ENCODE data around the gene NIT1.

The NIT1 gene

DNA sequence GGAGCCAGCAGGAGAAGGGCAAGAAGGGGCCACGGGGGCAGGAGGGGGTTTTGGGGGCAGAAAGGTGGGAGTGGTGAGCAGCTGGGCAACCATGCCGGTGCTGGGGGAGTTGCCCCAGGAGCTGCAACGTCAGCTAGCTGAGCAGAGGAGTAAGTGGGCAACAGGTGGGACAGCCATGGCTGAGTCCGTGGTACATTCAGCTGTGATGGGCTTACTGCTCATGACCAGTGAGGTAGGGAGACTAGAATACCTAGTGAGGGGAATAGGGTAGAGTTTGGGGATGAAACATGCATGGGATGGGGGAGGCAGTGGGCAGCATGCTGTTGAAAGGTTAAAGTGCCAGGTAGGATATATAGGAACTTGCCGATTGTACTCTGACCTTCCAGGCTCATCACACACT, 43.7 kb downstream of the NIT1 start:
- TF ChIP-seq, protein P1, sequence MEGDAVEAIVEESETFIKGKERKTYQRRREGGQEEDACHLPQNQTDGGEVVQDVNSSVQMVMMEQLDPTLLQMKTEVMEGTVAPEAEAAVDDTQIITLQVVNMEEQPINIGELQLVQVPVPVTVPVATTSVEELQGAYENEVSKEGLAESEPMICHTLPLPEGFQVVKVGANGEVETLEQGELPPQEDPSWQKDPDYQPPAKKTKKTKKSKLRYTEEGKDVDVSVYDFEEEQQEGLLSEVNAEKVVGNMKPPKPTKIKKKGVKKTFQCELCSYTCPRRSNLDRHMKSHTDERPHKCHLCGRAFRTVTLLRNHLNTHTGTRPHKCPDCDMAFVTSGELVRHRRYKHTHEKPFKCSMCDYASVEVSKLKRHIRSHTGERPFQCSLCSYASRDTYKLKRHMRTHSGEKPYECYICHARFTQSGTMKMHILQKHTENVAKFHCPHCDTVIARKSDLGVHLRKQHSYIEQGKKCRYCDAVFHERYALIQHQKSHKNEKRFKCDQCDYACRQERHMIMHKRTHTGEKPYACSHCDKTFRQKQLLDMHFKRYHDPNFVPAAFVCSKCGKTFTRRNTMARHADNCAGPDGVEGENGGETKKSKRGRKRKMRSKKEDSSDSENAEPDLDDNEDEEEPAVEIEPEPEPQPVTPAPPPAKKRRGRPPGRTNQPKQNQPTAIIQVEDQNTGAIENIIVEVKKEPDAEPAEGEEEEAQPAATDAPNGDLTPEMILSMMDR (IDR thresholded peaks at IDR 0.05), result no peak
- Mint-ChIP-seq H3K27ac (no peak overlapping the region), H3K27me3 (ENCODE audit: low read depth, poor library complexity) (peaks cover 2% of the 10 kb centered on the region), H3K36me3 (ENCODE audit: low read depth) (peaks cover 53% of the 10 kb centered on the region), H3K9me3 (no peaks in the 10 kb centered on the region), H3K4me3 (no peak overlapping the region), H3K4me1 (peaks cover 72% of the 10 kb centered on the region)
- DNase-seq, result no peak

DNA sequence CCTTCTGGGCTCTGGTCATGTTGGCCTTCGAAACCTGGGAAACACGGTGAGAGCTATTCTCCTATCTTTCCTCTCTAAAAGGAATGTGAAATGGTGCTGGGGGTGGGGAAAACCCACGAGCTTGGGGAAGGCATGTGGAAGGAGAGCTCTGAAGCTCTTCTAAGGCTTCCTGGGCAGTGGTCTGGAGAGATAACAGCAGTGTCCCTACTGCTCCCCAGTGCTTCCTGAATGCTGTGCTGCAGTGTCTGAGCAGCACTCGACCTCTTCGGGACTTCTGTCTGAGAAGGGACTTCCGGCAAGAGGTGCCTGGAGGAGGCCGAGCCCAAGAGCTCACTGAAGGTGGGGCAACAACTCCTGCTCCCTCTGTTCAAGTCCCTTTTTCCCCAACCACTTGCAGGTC, 44.1 kb downstream of the NIT1 start:
- peaks cover 2% of the 10 kb centered on the region for H3K27me3 Mint-ChIP-seq (ENCODE audit: low read depth, poor library complexity)
- no peak for DNase-seq
- TF ChIP-seq, protein P1 (IDR thresholded peaks at IDR 0.05), result no peak
- peak overlapping the region; percentile 2 for H3K4me3 Mint-ChIP-seq
- no peaks in the 10 kb centered on the region for H3K9me3 Mint-ChIP-seq
- H3K4me1 Mint-ChIP-seq, result peaks cover 76% of the 10 kb centered on the region
- no peak overlapping the region for H3K27ac Mint-ChIP-seq
- peaks cover 50% of the 10 kb centered on the region for H3K36me3 Mint-ChIP-seq (ENCODE audit: low read depth)

DNA sequence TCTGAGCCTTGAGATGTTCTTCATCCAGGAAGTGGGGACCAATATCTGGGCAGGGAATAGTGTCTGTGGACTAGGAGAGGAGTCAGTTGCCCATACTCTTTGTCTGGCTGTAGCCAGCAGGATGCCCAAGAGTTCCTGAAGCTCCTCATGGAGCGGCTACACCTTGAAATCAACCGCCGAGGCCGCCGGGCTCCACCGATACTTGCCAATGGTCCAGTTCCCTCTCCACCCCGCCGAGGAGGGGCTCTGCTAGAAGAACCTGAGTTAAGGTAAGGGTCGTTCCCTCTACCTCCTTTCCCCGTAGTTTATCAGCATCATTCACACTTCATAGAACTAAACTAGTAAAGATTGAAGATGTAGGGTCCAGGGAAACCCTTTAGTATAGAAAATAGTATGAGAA, 44.9 kb downstream of the NIT1 start:
- no peak overlapping the region for H3K4me3 Mint-ChIP-seq
- peaks cover 78% of the 10 kb centered on the region for H3K4me1 Mint-ChIP-seq
- H3K36me3 Mint-ChIP-seq (ENCODE audit: low read depth), result peaks cover 42% of the 10 kb centered on the region
- H3K9me3 Mint-ChIP-seq, result no peaks in the 10 kb centered on the region
- no peak overlapping the region for H3K27ac Mint-ChIP-seq
- TF ChIP-seq, protein P1 (IDR thresholded peaks at IDR 0.05), result no peak
- no peak for DNase-seq
- H3K27me3 Mint-ChIP-seq (ENCODE audit: low read depth, poor library complexity), result peaks cover 2% of the 10 kb centered on the region

DNA sequence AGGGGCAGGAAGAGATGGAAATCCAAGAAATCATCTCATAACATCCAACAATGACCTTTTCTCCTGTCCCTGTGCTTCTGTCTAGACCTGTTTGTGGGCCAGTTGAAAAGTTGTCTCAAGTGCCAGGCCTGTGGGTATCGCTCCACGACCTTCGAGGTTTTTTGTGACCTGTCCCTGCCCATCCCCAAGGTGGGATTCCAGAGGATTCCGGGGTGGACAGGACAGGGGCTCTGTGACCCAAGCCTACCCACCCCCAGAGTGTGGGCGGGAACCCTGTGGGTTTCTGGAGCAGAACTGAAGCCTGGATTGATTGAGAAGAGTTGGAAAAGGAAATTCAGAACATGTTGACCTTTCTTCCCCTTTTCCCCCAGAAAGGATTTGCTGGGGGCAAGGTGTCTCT, 45.9 kb downstream of the NIT1 start:
- Mint-ChIP-seq H3K36me3 (ENCODE audit: low read depth) (peaks cover 35% of the 10 kb centered on the region), H3K9me3 (no peaks in the 10 kb centered on the region), H3K27ac (peak overlapping the region; percentile 93), H3K4me1 (peaks cover 75% of the 10 kb centered on the region), H3K27me3 (ENCODE audit: low read depth, poor library complexity) (peaks cover 2% of the 10 kb centered on the region), H3K4me3 (no peak overlapping the region)
- TF ChIP-seq, protein P1 (IDR thresholded peaks at IDR 0.05), result no peak
- no peak for DNase-seq

DNA sequence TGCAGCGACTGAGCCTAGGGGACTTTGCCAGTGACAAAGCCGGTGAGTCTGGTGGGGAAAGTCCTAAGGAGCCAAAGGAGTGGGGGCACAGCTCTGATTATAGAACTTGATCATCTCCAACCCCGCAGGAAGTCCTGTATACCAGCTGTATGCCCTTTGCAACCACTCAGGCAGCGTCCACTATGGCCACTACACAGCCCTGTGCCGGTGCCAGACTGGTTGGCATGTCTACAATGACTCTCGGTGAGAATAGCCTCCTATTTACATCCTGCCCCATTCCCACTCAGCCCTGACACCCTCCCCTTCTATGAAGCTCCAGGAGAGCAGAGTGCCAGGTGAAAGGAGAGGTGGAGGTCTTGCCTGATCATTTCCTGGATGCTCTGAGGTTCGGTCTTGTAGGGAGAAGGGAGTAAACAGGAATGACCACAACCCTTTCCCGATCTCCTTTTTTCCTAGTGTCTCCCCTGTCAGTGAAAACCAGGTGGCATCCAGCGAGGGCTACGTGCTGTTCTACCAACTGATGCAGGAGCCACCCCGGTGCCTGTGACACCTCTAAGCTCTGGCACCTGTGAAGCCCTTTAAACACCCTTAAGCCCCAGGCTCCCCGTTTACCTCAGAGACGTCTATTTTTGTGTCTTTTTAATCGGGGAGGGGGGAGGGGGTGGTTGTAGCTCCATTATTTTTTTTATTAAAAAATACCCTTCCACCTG, 47.2 kb downstream of the NIT1 start:
- Mint-ChIP-seq H3K27me3 (ENCODE audit: low read depth, poor library complexity) (peaks cover 2% of the 10 kb centered on the region), H3K27ac (peak overlapping the region; percentile 93), H3K4me3 (peak overlapping the region; percentile 72), H3K36me3 (ENCODE audit: low read depth) (peaks cover 40% of the 10 kb centered on the region), H3K4me1 (peaks cover 66% of the 10 kb centered on the region), H3K9me3 (no peaks in the 10 kb centered on the region)
- no peak for DNase-seq
- TF ChIP-seq, protein P1 (IDR thresholded peaks at IDR 0.05), result no peak

Data from nephron progenitor cell (in vitro differentiated cells).